Liver (tissue), 9 donors: ENCODE data around the gene COPS2. TPM values are rescaled to one million over a fixed set of nuclear protein-coding genes. Genes with fewer than 3 reads are reported as not detected.
"Not testable (repeated sequence)": the region's sequence is repeated elsewhere in the genome, so short reads cannot be mapped to it uniquely, and the experiment has no call there.

ENCODE experiments used
- DNase-seq: peaks from one replicate; pipeline ENCODE4 v3.0.0-alpha.2; 2017; ENCODE audit warnings: low spot score
- H3K27ac ChIP-seq, 2 donors: one replicate each; pipeline ENCODE4 v1.7.0; 2013; ENCODE audit warnings: inconsistent platforms in 2 of 2, low read length in 2 of 2, control low read depth in 1 of 2, low read depth in 1 of 2, mild to moderate bottlenecking in 1 of 2
- H3K27me3 ChIP-seq, 4 donors: one replicate each; pipeline versions ENCODE4 v1.6.1 to v1.7.0; 2013; ENCODE audit warnings: low read length in 3 of 4, inconsistent platforms in 1 of 4, mild to moderate bottlenecking in 1 of 4, moderate library complexity in 1 of 4; ENCODE audit not compliant: control insufficient read depth in 4 of 4, insufficient read depth in 4 of 4
- H3K36me3 ChIP-seq, 4 donors: one replicate each; pipeline versions ENCODE4 v1.6.1 to v1.7.0; 2013; ENCODE audit warnings: low read length in 3 of 4, mild to moderate bottlenecking in 3 of 4, low read depth in 1 of 4, moderate library complexity in 1 of 4; ENCODE audit not compliant: control insufficient read depth in 4 of 4, insufficient read depth in 3 of 4
- H3K4me1 ChIP-seq, 4 donors: one replicate each; pipeline versions ENCODE4 v1.6.1 to v1.7.0; 2013; ENCODE audit warnings: low read length in 3 of 4, mild to moderate bottlenecking in 3 of 4, moderate library complexity in 1 of 4; ENCODE audit not compliant: control insufficient read depth in 4 of 4, insufficient read depth in 4 of 4
- H3K4me3 ChIP-seq, 3 donors: one replicate each; pipeline versions ENCODE4 v1.6.1 to v1.7.0; 2013; ENCODE audit warnings: low read length in 3 of 3, control low read depth in 1 of 3, low read depth in 1 of 3, mild to moderate bottlenecking in 1 of 3
- H3K9ac ChIP-seq, 2 donors: one replicate each; pipeline ENCODE4 v1.7.0; 2013; ENCODE audit warnings: low read length in 2 of 2, mild to moderate bottlenecking in 2 of 2, moderate library complexity in 2 of 2, control low read depth in 1 of 2, low read depth in 1 of 2
- H3K9me3 ChIP-seq, 4 donors: one replicate each; pipeline versions ENCODE4 v1.6.1 to v1.7.0; 2013; ENCODE audit warnings: low read length in 3 of 4; ENCODE audit not compliant: control insufficient read depth in 4 of 4
- EGR1 ChIP-seq, 2 donors: IDR thresholded peaks; 2 replicates each; pipeline ENCODE4 v1.6.1; 2016 to 2018; ENCODE audit warnings: antibody characterized with exemption in 2 of 2, low read depth in 2 of 2
- FOXA1 ChIP-seq: IDR thresholded peaks from 2 replicates; pipeline ENCODE4 v1.6.1; 2016; ENCODE audit warnings: antibody characterized with exemption
- FOXA2 ChIP-seq: IDR thresholded peaks from 2 replicates; pipeline ENCODE4 v1.6.1; 2016; ENCODE audit warnings: antibody characterized with exemption
- GABPA ChIP-seq, 2 donors: IDR thresholded peaks in 1 of 2; conservative IDR thresholded peaks in 1 of 2; 2 replicates each; pipeline ENCODE4 v1.6.1; 2016; ENCODE audit warnings: antibody characterized with exemption in 2 of 2, mild to moderate bottlenecking in 1 of 2, moderate library complexity in 1 of 2
- HNF4A ChIP-seq, 2 donors: conservative IDR thresholded peaks; 2 replicates each; pipeline ENCODE4 v1.6.1; 2016; ENCODE audit warnings: antibody characterized with exemption in 2 of 2, mild to moderate bottlenecking in 2 of 2
- JUND ChIP-seq, 2 donors: IDR thresholded peaks; 2 replicates each; pipeline ENCODE4 v1.6.1; 2016; ENCODE audit warnings: antibody characterized with exemption in 2 of 2
- NR2F2 ChIP-seq: IDR thresholded peaks from 2 replicates; pipeline ENCODE4 v1.6.1; 2016; ENCODE audit warnings: antibody characterized with exemption
- RAD21 ChIP-seq, 2 donors: IDR thresholded peaks; 2 replicates each; pipeline ENCODE4 v1.6.1; 2016; ENCODE audit warnings: antibody characterized with exemption in 2 of 2, mild to moderate bottlenecking in 2 of 2
- RXRA ChIP-seq, 2 donors: IDR thresholded peaks; 2 replicates each; pipeline ENCODE4 v1.6.1; 2017 to 2018; ENCODE audit warnings: antibody characterized with exemption in 2 of 2, mild to moderate bottlenecking in 1 of 2
- SP1 ChIP-seq: IDR thresholded peaks from 2 replicates; pipeline ENCODE4 v1.6.1; 2018; ENCODE audit warnings: antibody characterized with exemption, mild to moderate bottlenecking
- TAF1 ChIP-seq: conservative IDR thresholded peaks from 2 replicates; pipeline ENCODE4 v1.6.1; 2016; ENCODE audit warnings: antibody characterized with exemption, mild to moderate bottlenecking
- WGBS: extraction: QIAGEN DNeasy Blood & Tissue Kit; methylation state at CpG from one replicate; pipeline ENCODE4 v1.1.7; 2013; 5-methylcytosine and 5-hydroxymethylcytosine counted together
- polyA plus RNA-seq, 2 donors: library from polyadenylated mRNA; stranded (reverse) in 1 of 2; unstranded in 1 of 2; fragments of 200-250 nt in 1 of 2; fragments of >200 nt in 1 of 2; fragmentation: Nextera tagmentation in 1 of 2; extraction: Ambion mirVana in 1 of 2; gene quantifications; one replicate each; pipeline versions ENCODE4 v1.2.1 to v1.2.3, GENCODE V29; 2013 to 2015
- total RNA-seq, 2 donors: library from RNA; depleted of rRNA; stranded (reverse); fragments of >200 nt; gene quantifications; one replicate each; pipeline ENCODE4 v1.2.3, GENCODE V29; 2014
- TF ChIP-seq, protein P1 (sequence below): IDR thresholded peaks from 2 replicates; pipeline ENCODE4 v1.6.1; 2016; ENCODE audit warnings: antibody characterized with exemption, mild to moderate bottlenecking
- TF ChIP-seq, protein P2 (sequence below): IDR thresholded peaks from 2 replicates; pipeline ENCODE4 v1.6.1; 2016; ENCODE audit warnings: antibody characterized with exemption
- TF ChIP-seq, protein P3 (sequence below): IDR thresholded peaks from 2 replicates; pipeline ENCODE4 v1.6.1; 2016; ENCODE audit warnings: antibody characterized with exemption
- TF ChIP-seq, protein P4 (sequence below): IDR thresholded peaks from 2 replicates; pipeline ENCODE4 v1.6.1; 2016; ENCODE audit warnings: antibody characterized with exemption
- donor health status: healthy.
- donor health status: healthy.
- donor health status: healthy.
- donor health status: healthy.
- donor health status: healthy.

The COPS2 gene
- total and polyA plus RNA-seq, 4 donors = 14.0 to 36.0 (median 25.5) TPM

DNA sequence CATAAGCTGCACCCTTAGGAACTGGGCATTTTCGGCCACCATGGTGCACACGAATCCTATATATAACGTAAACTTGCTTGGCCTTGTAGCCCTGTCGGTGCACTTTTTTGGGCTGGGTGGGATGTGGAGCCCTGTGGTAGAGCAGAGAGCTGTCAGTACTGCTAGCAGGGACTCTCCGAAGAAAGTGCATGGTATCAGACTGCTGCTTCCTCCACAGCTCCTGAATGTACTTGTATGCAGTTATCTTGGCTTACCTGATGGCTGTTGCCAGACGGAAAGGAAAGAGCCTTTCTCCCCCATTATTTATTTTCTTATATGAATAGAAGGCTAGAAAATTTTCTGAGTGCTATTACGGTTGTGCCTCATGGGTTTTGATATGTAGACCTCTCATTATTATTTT is 23.1 kb upstream of the COPS2 start:
- H3K27me3 ChIP-seq = no peaks in the 10 kb centered on the region
- H3K36me3 ChIP-seq = peaks cover 0 to 3% (median 0%) of the 10 kb centered on the region in 4 donors
- H3K9ac ChIP-seq = no peak overlapping the region
- H3K9me3 ChIP-seq = no peaks in the 10 kb centered on the region
- DNase-seq = no peak
- TF ChIP-seq SP1 (no peak), RAD21 (IDR thresholded peaks at IDR 0.05) (no peak), GABPA (IDR thresholded peaks at IDR 0.05 in 1 of 2, conservative IDR thresholded peaks at IDR 0.05 in 1 of 2) (no peak), FOXA2 (no peak), EGR1 (IDR thresholded peaks at IDR 0.05; ENCODE audit: low read depth in 2 of 2) (no peak), HNF4A (conservative IDR thresholded peaks at IDR 0.05) (no peak), RXRA (IDR thresholded peaks at IDR 0.05) (no peak)
- TF ChIP-seq, protein P1, sequence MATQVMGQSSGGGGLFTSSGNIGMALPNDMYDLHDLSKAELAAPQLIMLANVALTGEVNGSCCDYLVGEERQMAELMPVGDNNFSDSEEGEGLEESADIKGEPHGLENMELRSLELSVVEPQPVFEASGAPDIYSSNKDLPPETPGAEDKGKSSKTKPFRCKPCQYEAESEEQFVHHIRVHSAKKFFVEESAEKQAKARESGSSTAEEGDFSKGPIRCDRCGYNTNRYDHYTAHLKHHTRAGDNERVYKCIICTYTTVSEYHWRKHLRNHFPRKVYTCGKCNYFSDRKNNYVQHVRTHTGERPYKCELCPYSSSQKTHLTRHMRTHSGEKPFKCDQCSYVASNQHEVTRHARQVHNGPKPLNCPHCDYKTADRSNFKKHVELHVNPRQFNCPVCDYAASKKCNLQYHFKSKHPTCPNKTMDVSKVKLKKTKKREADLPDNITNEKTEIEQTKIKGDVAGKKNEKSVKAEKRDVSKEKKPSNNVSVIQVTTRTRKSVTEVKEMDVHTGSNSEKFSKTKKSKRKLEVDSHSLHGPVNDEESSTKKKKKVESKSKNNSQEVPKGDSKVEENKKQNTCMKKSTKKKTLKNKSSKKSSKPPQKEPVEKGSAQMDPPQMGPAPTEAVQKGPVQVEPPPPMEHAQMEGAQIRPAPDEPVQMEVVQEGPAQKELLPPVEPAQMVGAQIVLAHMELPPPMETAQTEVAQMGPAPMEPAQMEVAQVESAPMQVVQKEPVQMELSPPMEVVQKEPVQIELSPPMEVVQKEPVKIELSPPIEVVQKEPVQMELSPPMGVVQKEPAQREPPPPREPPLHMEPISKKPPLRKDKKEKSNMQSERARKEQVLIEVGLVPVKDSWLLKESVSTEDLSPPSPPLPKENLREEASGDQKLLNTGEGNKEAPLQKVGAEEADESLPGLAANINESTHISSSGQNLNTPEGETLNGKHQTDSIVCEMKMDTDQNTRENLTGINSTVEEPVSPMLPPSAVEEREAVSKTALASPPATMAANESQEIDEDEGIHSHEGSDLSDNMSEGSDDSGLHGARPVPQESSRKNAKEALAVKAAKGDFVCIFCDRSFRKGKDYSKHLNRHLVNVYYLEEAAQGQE = no peak
- TF ChIP-seq, protein P2, sequence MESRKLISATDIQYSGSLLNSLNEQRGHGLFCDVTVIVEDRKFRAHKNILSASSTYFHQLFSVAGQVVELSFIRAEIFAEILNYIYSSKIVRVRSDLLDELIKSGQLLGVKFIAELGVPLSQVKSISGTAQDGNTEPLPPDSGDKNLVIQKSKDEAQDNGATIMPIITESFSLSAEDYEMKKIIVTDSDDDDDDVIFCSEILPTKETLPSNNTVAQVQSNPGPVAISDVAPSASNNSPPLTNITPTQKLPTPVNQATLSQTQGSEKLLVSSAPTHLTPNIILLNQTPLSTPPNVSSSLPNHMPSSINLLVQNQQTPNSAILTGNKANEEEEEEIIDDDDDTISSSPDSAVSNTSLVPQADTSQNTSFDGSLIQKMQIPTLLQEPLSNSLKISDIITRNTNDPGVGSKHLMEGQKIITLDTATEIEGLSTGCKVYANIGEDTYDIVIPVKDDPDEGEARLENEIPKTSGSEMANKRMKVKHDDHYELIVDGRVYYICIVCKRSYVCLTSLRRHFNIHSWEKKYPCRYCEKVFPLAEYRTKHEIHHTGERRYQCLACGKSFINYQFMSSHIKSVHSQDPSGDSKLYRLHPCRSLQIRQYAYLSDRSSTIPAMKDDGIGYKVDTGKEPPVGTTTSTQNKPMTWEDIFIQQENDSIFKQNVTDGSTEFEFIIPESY = no peak
- 95% methylated on average over 7 of the region's 7 CpGs for WGBS
- H3K27ac ChIP-seq = no peak overlapping the region
- H3K4me1 ChIP-seq = peaks cover 0 to 12% (median 4%) of the 10 kb centered on the region in 4 donors
- H3K4me3 ChIP-seq = no peak overlapping the region

DNA sequence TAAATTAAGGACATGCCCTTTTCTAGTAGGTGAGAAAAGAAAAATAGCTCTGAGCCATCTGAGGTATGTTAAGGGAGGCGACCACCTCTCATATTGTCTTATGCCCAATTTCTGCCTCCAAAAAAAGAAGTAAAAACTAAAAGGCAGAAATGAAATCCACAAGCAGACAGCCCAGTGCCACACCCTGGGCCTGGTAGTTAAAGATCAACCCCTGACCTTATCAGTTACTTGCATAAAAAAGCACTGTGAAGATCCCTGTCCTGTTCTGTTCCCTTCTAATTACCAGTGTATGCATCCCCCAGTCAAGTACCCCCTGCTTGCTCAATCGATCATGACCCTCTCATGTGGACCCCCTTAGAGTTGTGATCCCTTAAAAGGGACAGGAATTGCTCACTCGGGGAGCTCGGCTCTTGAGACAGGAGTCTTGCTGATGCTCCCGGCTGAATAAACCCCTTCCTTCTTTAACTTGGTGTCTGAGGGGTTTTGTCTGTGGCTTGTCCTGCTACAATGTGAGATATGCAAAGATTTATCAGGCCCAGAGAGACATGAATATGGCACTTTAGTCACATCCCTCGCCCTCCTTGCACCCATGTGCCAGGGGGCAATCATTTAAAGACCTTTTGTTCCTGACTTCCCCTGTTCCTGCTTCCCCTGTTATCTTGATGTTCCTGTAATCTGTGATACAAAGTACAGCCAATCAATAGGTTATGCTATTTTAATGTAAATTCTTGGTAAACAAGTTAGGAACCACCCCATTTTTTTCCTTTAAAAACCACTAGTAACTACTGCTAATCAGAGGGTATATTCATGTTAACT is 20.4 kb upstream of the COPS2 start:
- H3K4me1 ChIP-seq = peaks cover 2 to 17% (median 5%) of the 10 kb centered on the region in 4 donors
- H3K27me3 ChIP-seq, DNase-seq, H3K27ac ChIP-seq, H3K9ac ChIP-seq, H3K36me3 ChIP-seq, H3K4me3 ChIP-seq, H3K9me3 ChIP-seq: not testable (repeated sequence)
- 88% methylated on average over 6 of the region's 6 CpGs for WGBS
- TF ChIP-seq HNF4A (conservative IDR thresholded peaks at IDR 0.05) = peak; percentile 48 to 61

DNA sequence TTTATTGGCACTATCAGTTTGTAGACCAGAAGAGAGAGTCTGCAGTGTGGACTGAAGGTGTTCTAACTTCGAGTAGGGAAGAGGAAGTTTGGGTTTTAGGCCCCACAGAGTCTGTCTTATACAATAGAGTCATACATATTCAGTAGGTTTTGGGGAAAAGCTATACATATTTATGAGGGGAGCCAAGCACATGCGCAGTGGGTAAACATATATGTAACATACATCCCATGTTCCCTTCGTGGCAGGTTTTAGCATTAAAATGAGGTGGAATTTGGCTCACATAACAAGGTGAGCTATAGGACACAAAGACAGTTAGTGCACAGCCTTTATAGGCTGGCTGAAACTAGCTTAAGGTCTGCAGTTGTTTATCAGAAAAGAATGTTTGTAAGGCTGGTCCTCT is 19.5 kb upstream of the COPS2 start:
- WGBS = 89% methylated on average over 3 of the region's 3 CpGs
- Histone ChIP-seq H3K27ac (no peak overlapping the region), H3K4me3 (no peak overlapping the region), H3K9ac (no peak overlapping the region), H3K4me1 (peaks cover 2 to 18% (median 5%) of the 10 kb centered on the region in 4 donors), H3K36me3 (peaks cover 0 to 3% (median 0%) of the 10 kb centered on the region in 4 donors), H3K27me3 (no peaks in the 10 kb centered on the region), H3K9me3 (no peaks in the 10 kb centered on the region)
- TF ChIP-seq, protein P3, sequence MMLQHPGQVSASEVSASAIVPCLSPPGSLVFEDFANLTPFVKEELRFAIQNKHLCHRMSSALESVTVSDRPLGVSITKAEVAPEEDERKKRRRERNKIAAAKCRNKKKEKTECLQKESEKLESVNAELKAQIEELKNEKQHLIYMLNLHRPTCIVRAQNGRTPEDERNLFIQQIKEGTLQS = no peak
- no peak for TF ChIP-seq TAF1
- TF ChIP-seq, protein P4, sequence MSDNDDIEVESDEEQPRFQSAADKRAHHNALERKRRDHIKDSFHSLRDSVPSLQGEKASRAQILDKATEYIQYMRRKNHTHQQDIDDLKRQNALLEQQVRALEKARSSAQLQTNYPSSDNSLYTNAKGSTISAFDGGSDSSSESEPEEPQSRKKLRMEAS = no peak
- no peak for TF ChIP-seq FOXA1
- TF ChIP-seq, protein P1 = no peak
- no peak for TF ChIP-seq JUND (IDR thresholded peaks at IDR 0.05)
- TF ChIP-seq NR2F2 = no peak
- TF ChIP-seq RAD21 (IDR thresholded peaks at IDR 0.05) = no peak
- no peak for DNase-seq
